GM23338 (cell line): ENCODE data around the gene AMBRA1. TPM values are rescaled to one million over a fixed set of nuclear protein-coding genes. Genes with fewer than 3 reads are reported as not detected.

Experiments
- ATAC-seq: fragments of 200-7000 bp; cut with Tn5 transposase; 3 replicates; pipeline ENCODE4 v1.9.1; 2020
- DNase-seq: peaks from one replicate; pipeline ENCODE4 v3.0.0-alpha.2; 2015; ENCODE audit warnings: low spot score
- H2AFZ ChIP-seq: fragments of 200-600 bp; sonication (generic); 2 replicates; pipeline ENCODE4 v1.8.0; 2016; ENCODE audit warnings: antibody characterized with exemption, mild to moderate bottlenecking, moderate library complexity
- H3F3A ChIP-seq: fragments of 200-600 bp; sonication (generic); replicated peaks from 2 replicates; pipeline ENCODE4 v1.8.0; 2017; ENCODE audit warnings: antibody characterized with exemption, mixed run types, low read depth
- H3K27ac ChIP-seq: fragments of 200-600 bp; sonication (generic); 2 replicates; pipeline ENCODE4 v1.6.1; 2016; ENCODE audit warnings: low read depth
- H3K27me3 ChIP-seq: fragments of 200-600 bp; sonication (generic); 2 replicates; pipeline ENCODE4 v1.8.0; 2016; ENCODE audit warnings: mild to moderate bottlenecking, mixed run types, moderate library complexity; ENCODE audit not compliant: insufficient read depth
- H3K36me3 ChIP-seq: fragments of 200-600 bp; sonication (generic); 2 replicates; pipeline ENCODE4 v1.8.0; 2016; ENCODE audit warnings: mild to moderate bottlenecking; ENCODE audit not compliant: insufficient read depth
- H3K4me1 ChIP-seq: fragments of 200-600 bp; sonication (generic); 2 replicates; pipeline ENCODE4 v1.8.0; 2016; ENCODE audit warnings: mild to moderate bottlenecking, moderate library complexity; ENCODE audit not compliant: insufficient read depth
- H3K4me2 ChIP-seq: fragments of 200-600 bp; sonication (generic); 2 replicates; pipeline ENCODE4 v1.7.1; 2017; ENCODE audit warnings: mixed run types
- H3K4me3 ChIP-seq: fragments of 200-600 bp; sonication (generic); 2 replicates; pipeline ENCODE4 v1.6.1; 2016; ENCODE audit warnings: mixed run types
- H3K79me2 ChIP-seq: fragments of 200-600 bp; sonication (generic); replicated peaks from 2 replicates; pipeline ENCODE4 v1.8.0; 2017; ENCODE audit warnings: mild to moderate bottlenecking; ENCODE audit not compliant: insufficient read depth
- H3K9me2 ChIP-seq: fragments of 200-600 bp; sonication (generic); 2 replicates; pipeline ENCODE4 v1.8.0; 2017; ENCODE audit not compliant: insufficient read depth
- H4K20me1 ChIP-seq: fragments of 200-600 bp; sonication (generic); replicated peaks from 2 replicates; pipeline ENCODE4 v1.8.0; 2017; ENCODE audit warnings: mild to moderate bottlenecking; ENCODE audit not compliant: insufficient read depth
- H3K27ac Mint-ChIP-seq: 2 replicates; pipeline ENCODE4 v1.8.0; 2020; ENCODE audit warnings: inconsistent platforms, mild to moderate bottlenecking, moderate library complexity, mixed read lengths
- H3K27me3 Mint-ChIP-seq: 3 replicates; pipeline ENCODE4 v1.8.0; 2022; ENCODE audit warnings: low read depth, mild to moderate bottlenecking, moderate library complexity, mixed read lengths, inconsistent platforms; ENCODE audit not compliant: insufficient read depth, poor library complexity
- H3K36me3 Mint-ChIP-seq: 3 replicates; pipeline ENCODE4 v1.8.0; 2021; ENCODE audit warnings: low read depth, mild to moderate bottlenecking, inconsistent platforms, moderate library complexity, mixed read lengths
- H3K4me1 Mint-ChIP-seq: 3 replicates; pipeline ENCODE4 v1.8.0; 2020; ENCODE audit warnings: mild to moderate bottlenecking, inconsistent platforms, mixed read lengths
- H3K4me3 Mint-ChIP-seq: 3 replicates; pipeline ENCODE4 v1.8.0; 2021; ENCODE audit warnings: moderate library complexity, mild to moderate bottlenecking, inconsistent platforms, mixed read lengths
- H3K9me3 Mint-ChIP-seq: 3 replicates; pipeline ENCODE4 v1.8.0; 2020; ENCODE audit warnings: moderate library complexity, mild to moderate bottlenecking, inconsistent platforms, mixed read lengths
- ETS1 ChIP-seq: IDR thresholded peaks from 2 replicates; pipeline ENCODE4 v1.6.1; 2016; ENCODE audit warnings: antibody characterized with exemption
- EZH2 ChIP-seq: fragments of 200-600 bp; sonication (generic); IDR thresholded peaks from one replicate; pipeline ENCODE4 v1.8.0; 2017; ENCODE audit warnings: antibody characterized with exemption, mild to moderate bottlenecking, low read depth; ENCODE audit not compliant: unreplicated experiment
- EZH2phosphoT487 ChIP-seq: fragments of 200-600 bp; sonication (generic); IDR thresholded peaks from one replicate; pipeline ENCODE4 v1.8.1; 2018; ENCODE audit warnings: antibody characterized with exemption; ENCODE audit not compliant: unreplicated experiment
- NANOG ChIP-seq: IDR thresholded peaks from 2 replicates; pipeline ENCODE4 v1.6.1; 2016; ENCODE audit warnings: antibody characterized with exemption, borderline replicate concordance
- POLR2AphosphoS5 ChIP-seq: IDR thresholded peaks from 2 replicates; pipeline ENCODE4 v1.6.1; 2016; ENCODE audit warnings: antibody characterized with exemption, low read depth
- STAT1 ChIP-seq: IDR thresholded peaks from one replicate; pipeline ENCODE4 v1.6.1; 2016; ENCODE audit warnings: antibody characterized with exemption; ENCODE audit not compliant: unreplicated experiment
- ZNF331 ChIP-seq: fragments of 250-450 bp; sonication (Bioruptor Pico); IDR thresholded peaks from 2 replicates; pipeline ENCODE4 v1.5.0; 2020; ENCODE audit warnings: low read depth, mild to moderate bottlenecking, moderate library complexity
- polyA plus RNA-seq: library from polyadenylated mRNA; unstranded; fragments of >200 nt; fragmentation: Nextera tagmentation; extraction: Ambion mirVana; gene quantifications from 2 replicates; pipeline ENCODE4 v1.2.1, GENCODE V29; 2016
- total RNA-seq: library from RNA; depleted of rRNA; stranded (reverse); fragments of >200 nt; shearing (Covaris generic); gene quantifications from 2 replicates; pipeline ENCODE4 v1.2.3, GENCODE V29; 2014
- TF ChIP-seq, protein P1 (sequence below): fragments of 250-450 bp; sonication (Bioruptor Pico); IDR thresholded peaks from 2 replicates; pipeline ENCODE4 v1.5.0; 2020; ENCODE audit warnings: mild to moderate bottlenecking, moderate library complexity

The AMBRA1 gene
- total and polyA plus RNA-seq, 2 experiments from 2014 or later: 8.3 to 34.8 TPM

- Histone ChIP-seq H4K20me1 (peaks cover 7% of the 10 kb centered on the region), H3K4me3 (no peak overlapping the region), H3K36me3 (no peaks in the 10 kb centered on the region; the same call in 1 of the 2 replicates), H3K9me2 (no peaks in the 10 kb centered on the region), H3K79me2 (no peaks in the 10 kb centered on the region), H3K27me3 (peaks cover 22% of the 10 kb centered on the region), H3K27ac (no peak overlapping the region), H3K4me2 (no peak overlapping the region), H2AFZ (no peak overlapping the region), H3F3A (peaks cover 32% of the 10 kb centered on the region), H3K4me1 (peaks cover 29% of the 10 kb centered on the region)
- Mint-ChIP-seq H3K9me3 (no peaks in the 10 kb centered on the region; the same call in 1 of the 3 replicates), H3K4me3 (peak overlapping the region; percentile 24; the same call in 1 of the 3 replicates), H3K27ac (no peak overlapping the region), H3K36me3 (peaks cover 11% of the 10 kb centered on the region), H3K27me3 (peaks cover 40% of the 10 kb centered on the region), H3K4me1 (peaks cover 35% of the 10 kb centered on the region)
- ATAC-seq (no peak), DNase-seq (no peak)
- TF ChIP-seq ETS1: no peak
- TF ChIP-seq EZH2: no peak
- TF ChIP-seq POLR2AphosphoS5: 0 out of 2 replicates have a peak, but pooled peaks have one; percentile 19
- no peak for TF ChIP-seq STAT1
- TF ChIP-seq EZH2phosphoT487: no peak
These were observed 209.7 kb downstream of the AMBRA1 start for GRCh38 chr11:46383974-46384701.

DNA sequence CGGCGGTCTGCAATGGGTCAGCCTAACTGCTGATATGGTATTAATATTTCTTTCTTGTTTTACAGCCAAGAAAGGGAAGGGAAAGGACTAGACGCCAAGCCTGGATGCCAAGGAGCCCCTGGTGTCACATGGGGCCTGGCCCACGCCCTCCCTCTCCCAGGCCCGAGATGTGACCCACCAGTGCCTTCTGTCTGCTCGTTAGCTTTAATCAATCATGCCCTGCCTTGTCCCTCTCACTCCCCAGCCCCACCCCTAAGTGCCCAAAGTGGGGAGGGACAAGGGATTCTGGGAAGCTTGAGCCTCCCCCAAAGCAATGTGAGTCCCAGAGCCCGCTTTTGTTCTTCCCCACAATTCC is 210.4 kb downstream of the AMBRA1 start:
- no peaks in the 10 kb centered on the region; the same call in 1 of the 2 replicates for H4K20me1 ChIP-seq
- H3K4me2 ChIP-seq: no peak overlapping the region
- H3K4me1 Mint-ChIP-seq: peaks cover 34% of the 10 kb centered on the region
- H3K79me2 ChIP-seq: no peaks in the 10 kb centered on the region
- ATAC-seq (no peak), DNase-seq (no peak)
- H2AFZ ChIP-seq: no peak overlapping the region
- H3K36me3 Mint-ChIP-seq: peaks cover 11% of the 10 kb centered on the region
- H3K27ac Mint-ChIP-seq: no peak overlapping the region
- no peaks in the 10 kb centered on the region; the same call in 1 of the 3 replicates for H3K9me3 Mint-ChIP-seq
- H3K4me1 ChIP-seq: peaks cover 27% of the 10 kb centered on the region
- peaks cover 34% of the 10 kb centered on the region for H3K27me3 Mint-ChIP-seq
- H3F3A ChIP-seq: peaks cover 34% of the 10 kb centered on the region
- H3K36me3 ChIP-seq: no peaks in the 10 kb centered on the region; the same call in 1 of the 2 replicates
- H3K27ac ChIP-seq: no peak overlapping the region
- peak overlapping the region; percentile 24; the same call in 1 of the 3 replicates for H3K4me3 Mint-ChIP-seq
- no peaks in the 10 kb centered on the region for H3K9me2 ChIP-seq
- peaks cover 15% of the 10 kb centered on the region for H3K27me3 ChIP-seq
- no peak overlapping the region for H3K4me3 ChIP-seq
- TF ChIP-seq EZH2phosphoT487 (no peak), STAT1 (no peak), ETS1 (no peak), NANOG (no peak), ZNF331 (CRISPR knock-in tag) (no peak), EZH2 (no peak)
- TF ChIP-seq, protein P1, sequence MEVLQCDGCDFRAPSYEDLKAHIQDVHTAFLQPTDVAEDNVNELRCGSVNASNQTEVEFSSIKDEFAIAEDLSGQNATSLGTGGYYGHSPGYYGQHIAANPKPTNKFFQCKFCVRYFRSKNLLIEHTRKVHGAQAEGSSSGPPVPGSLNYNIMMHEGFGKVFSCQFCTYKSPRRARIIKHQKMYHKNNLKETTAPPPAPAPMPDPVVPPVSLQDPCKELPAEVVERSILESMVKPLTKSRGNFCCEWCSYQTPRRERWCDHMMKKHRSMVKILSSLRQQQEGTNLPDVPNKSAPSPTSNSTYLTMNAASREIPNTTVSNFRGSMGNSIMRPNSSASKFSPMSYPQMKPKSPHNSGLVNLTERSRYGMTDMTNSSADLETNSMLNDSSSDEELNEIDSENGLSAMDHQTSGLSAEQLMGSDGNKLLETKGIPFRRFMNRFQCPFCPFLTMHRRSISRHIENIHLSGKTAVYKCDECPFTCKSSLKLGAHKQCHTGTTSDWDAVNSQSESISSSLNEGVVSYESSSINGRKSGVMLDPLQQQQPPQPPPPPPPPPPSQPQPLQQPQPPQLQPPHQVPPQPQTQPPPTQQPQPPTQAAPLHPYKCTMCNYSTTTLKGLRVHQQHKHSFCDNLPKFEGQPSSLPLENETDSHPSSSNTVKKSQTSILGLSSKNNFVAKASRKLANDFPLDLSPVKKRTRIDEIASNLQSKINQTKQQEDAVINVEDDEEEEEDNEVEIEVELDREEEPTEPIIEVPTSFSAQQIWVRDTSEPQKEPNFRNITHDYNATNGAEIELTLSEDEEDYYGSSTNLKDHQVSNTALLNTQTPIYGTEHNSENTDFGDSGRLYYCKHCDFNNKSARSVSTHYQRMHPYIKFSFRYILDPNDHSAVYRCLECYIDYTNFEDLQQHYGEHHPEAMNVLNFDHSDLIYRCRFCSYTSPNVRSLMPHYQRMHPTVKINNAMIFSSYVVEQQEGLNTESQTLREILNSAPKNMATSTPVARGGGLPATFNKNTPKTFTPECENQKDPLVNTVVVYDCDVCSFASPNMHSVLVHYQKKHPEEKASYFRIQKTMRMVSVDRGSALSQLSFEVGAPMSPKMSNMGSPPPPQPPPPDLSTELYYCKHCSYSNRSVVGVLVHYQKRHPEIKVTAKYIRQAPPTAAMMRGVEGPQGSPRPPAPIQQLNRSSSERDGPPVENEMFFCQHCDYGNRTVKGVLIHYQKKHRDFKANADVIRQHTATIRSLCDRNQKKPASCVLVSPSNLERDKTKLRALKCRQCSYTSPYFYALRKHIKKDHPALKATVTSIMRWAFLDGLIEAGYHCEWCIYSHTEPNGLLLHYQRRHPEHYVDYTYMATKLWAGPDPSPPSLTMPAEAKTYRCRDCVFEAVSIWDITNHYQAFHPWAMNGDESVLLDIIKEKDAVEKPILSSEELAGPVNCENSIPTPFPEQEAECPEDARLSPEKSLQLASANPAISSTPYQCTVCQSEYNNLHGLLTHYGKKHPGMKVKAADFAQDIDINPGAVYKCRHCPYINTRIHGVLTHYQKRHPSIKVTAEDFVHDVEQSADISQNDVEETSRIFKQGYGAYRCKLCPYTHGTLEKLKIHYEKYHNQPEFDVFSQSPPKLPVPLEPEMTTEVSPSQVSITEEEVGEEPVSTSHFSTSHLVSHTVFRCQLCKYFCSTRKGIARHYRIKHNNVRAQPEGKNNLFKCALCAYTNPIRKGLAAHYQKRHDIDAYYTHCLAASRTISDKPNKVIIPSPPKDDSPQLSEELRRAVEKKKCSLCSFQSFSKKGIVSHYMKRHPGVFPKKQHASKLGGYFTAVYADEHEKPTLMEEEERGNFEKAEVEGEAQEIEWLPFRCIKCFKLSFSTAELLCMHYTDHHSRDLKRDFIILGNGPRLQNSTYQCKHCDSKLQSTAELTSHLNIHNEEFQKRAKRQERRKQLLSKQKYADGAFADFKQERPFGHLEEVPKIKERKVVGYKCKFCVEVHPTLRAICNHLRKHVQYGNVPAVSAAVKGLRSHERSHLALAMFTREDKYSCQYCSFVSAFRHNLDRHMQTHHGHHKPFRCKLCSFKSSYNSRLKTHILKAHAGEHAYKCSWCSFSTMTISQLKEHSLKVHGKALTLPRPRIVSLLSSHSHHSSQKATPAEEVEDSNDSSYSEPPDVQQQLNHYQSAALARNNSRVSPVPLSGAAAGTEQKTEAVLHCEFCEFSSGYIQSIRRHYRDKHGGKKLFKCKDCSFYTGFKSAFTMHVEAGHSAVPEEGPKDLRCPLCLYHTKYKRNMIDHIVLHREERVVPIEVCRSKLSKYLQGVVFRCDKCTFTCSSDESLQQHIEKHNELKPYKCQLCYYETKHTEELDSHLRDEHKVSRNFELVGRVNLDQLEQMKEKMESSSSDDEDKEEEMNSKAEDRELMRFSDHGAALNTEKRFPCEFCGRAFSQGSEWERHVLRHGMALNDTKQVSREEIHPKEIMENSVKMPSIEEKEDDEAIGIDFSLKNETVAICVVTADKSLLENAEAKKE: no peak
